ENCODE results near the gene OSBPL2. TPM values are rescaled to one million over a fixed set of nuclear protein-coding genes. Genes with fewer than 3 reads are reported as not detected.

Gene OSBPL2
- polyA plus RNA-seq, 6 donors from 2014 or later, result 15.8 to 29.5 (median 17.7) TPM

DNA sequence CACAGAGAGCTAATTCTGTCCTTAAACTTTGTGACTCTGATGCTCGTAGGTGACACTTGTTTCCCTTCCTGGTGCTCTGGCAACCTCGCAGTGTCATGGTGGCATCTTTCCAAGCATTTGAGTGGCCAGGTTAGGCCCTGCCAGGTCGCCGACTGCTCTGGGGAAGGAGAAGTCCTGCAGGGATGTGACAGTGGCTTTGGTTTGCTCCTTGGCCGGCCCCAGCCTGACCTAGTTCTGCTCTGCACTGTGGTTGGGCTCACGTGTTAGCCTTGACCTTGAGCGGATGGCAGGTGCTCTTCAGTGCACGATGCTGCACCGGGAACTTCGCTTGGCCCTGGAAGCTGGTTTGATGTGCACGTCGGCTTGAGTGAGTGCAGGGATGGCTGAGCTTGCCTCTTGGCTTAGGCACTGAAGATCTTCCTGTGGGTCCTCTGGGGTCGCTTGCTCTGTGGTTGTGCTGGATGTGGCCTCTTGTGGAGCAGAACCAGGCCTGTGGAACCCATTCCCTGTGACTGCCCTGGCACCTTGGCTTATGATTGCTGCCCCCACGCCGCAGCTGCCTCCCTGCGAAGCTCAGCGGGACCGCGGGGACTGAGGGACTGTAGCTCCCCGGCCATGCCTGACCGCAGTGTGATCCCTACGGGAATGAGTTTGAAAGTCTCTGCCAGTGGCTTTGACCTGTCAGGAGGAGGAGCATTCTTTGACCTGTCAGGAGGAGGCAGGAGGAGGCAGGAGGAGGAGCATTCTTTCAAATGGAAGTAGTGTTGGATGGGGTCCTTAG is 8.7 kb downstream of the OSBPL2 start:
- no peaks in the 10 kb centered on the region for H3K27me3 Mint-ChIP-seq
- peak overlapping the region in 1 of 8 donors; percentile 44 for H3K4me3 Mint-ChIP-seq
- no peak overlapping the region for H3K27ac Mint-ChIP-seq
- DNase-seq (no peak), ATAC-seq (ENCODE audit: low read depth in 2 of 2) (no peak)
- peaks cover 26 to 50% (median 49%) of the 10 kb centered on the region in 3 donors for H3K4me1 Mint-ChIP-seq
- H3K9me3 Mint-ChIP-seq, result peaks cover 0 to 2% (median 0%) of the 10 kb centered on the region in 7 donors
- H3K36me3 Mint-ChIP-seq, result no peaks in the 10 kb centered on the region

DNA sequence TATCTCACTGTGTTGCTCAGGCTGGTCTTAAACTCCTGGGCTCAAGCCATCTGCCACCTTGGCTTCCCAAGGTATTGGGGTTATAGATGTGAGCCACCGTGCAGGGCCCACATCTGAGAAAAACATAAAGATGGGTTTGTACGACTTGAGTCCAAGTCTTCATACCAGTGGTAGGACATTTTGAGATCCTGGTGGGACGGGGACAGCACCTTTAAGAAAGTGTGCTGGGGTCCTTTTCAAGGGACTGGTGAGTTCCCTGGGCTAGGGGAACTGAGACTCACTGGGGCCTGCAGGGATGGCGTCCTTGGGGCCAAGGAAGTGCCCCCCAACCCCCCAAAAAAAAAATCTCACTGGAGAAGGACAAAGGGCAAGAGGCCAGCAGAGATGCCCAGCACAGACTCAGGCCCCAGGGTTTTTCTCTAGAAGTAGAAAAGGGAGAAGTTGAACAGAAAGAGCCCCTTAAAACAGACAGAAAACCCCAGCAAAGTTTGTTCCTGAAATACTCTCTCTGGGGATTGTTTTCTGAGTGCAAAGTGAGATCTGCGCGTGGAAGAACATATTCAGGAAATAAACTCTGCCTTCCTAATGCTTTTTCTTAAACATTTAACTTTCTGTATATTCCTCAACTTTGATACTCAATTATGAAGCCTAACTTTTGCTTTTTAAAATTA is 10.7 kb downstream of the OSBPL2 start:
- Mint-ChIP-seq H3K27me3 (no peaks in the 10 kb centered on the region), H3K4me1 (peaks cover 24 to 52% (median 47%) of the 10 kb centered on the region in 3 donors), H3K9me3 (peaks cover 0 to 2% (median 0%) of the 10 kb centered on the region in 7 donors), H3K4me3 (peak overlapping the region in 2 of 8 donors; percentile 45 to 69), H3K27ac (peak overlapping the region in 4 of 6 donors; percentile 9 to 47 (median 35)), H3K36me3 (no peaks in the 10 kb centered on the region)
- ATAC-seq (ENCODE audit: low read depth in 2 of 2) (peak; percentile 37 to 41), DNase-seq (no peak)

DNA sequence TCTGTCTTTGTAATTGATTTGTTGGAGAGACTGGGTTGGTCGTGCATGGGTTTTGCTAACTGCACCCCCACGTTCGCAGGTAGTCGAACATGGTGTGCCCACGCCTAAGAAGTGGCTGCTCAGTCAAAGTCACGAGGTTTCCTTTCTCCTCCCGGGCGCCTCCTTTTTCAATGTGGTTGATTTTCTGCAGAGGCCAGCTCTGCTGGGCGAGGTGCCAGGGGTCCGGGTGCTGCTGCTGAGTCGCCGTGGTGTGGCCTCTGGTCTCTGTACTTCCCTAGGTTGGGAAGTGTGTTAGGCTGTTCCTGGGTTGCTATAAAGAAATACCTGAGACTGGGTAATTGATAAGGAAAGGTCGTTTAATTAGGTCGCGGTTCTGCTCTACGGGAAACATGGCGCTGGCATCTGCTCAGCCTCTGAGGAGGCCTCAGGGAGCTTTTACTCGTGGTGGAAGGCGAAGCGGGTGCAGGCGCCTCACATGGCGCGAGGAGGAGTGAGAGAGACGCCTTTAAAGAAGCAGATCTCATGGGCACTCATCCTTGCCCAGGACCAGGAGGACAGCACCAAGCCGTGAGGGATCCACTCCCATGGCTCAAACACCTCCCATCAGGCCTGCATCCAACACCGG is 14.1 kb downstream of the OSBPL2 start:
- Mint-ChIP-seq H3K36me3 (peaks cover 5 to 6% of the 10 kb centered on the region in 2 donors), H3K27me3 (no peaks in the 10 kb centered on the region), H3K4me3 (no peak overlapping the region), H3K27ac (peak overlapping the region in 2 of 6 donors; percentile 3 to 60), H3K4me1 (peaks cover 21 to 39% (median 37%) of the 10 kb centered on the region in 3 donors), H3K9me3 (peaks cover 0 to 2% (median 0%) of the 10 kb centered on the region in 7 donors)
- no peak for DNase-seq
- ATAC-seq (ENCODE audit: low read depth in 2 of 2), result no peak

DNA sequence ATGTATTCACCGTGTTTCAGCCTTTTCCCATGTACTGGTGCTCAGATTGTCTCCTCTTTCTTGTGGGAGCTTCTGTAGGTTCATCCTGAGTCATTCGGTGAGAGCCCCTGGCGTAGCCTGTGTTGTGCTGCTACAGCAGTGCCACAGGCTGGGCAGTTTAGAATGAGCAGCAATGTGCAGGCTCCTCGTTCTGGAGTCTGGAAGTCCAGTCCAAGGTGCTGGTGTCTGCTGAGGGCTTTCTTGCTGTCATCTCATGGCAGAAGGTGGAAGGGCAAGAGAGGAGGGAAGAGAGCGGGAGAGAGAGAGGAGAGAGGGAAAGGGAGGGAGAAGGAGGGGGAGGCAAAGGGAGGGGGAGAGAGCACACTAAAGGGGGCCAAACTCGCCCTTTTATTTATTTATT is 15.1 kb downstream of the OSBPL2 start:
- Mint-ChIP-seq H3K4me1 (peaks cover 21 to 39% (median 33%) of the 10 kb centered on the region in 3 donors), H3K9me3 (peaks cover 0 to 2% (median 0%) of the 10 kb centered on the region in 7 donors), H3K27me3 (no peaks in the 10 kb centered on the region), H3K4me3 (no peak overlapping the region), H3K27ac (no peak overlapping the region), H3K36me3 (peaks cover 5 to 6% of the 10 kb centered on the region in 2 donors)
- no peak for DNase-seq
- ATAC-seq (ENCODE audit: low read depth in 2 of 2), result no peak

DNA sequence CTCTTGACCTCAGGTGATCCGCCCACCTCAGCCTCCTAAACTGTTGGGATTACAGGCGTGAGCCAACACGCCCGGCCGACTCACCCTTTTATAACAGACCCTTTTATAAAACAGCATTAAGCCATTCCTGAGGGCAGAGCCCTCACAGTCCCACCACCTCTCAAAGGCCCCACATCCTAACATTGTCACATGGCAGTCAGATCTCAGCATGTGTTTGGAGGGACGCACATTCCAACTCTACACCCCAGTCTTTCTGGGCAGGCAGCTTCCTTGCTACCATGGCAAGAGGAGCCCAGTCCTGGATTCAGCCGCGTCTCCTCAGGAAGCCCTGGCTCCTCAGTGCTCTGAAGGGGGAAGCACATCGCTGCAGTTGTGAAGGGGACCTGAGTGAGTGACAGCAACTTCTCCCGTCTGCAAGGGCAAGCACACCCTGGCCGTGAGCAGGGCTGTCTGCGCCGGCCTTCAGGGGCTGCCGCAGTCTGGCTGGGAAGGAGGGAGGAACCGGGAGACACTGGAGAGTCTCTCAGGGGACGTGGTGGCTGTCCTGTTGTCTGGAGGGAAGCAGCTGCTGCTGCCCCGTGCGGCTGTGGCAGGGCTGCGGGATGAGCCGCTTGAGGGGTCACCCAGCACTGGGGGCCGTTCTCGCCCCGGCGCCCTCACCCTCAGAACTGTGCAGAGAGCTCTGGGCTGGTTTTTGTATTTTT is 15.9 kb downstream of the OSBPL2 start:
- peaks cover 5 to 6% of the 10 kb centered on the region in 2 donors for H3K36me3 Mint-ChIP-seq
- H3K9me3 Mint-ChIP-seq, result peaks cover 0 to 2% (median 0%) of the 10 kb centered on the region in 7 donors
- H3K27me3 Mint-ChIP-seq, result no peaks in the 10 kb centered on the region
- DNase-seq, result no peak
- H3K4me3 Mint-ChIP-seq, result no peak overlapping the region
- no peak overlapping the region for H3K27ac Mint-ChIP-seq
- no peak for ATAC-seq (ENCODE audit: low read depth in 2 of 2)
- H3K4me1 Mint-ChIP-seq, result peaks cover 16 to 37% (median 28%) of the 10 kb centered on the region in 3 donors

DNA sequence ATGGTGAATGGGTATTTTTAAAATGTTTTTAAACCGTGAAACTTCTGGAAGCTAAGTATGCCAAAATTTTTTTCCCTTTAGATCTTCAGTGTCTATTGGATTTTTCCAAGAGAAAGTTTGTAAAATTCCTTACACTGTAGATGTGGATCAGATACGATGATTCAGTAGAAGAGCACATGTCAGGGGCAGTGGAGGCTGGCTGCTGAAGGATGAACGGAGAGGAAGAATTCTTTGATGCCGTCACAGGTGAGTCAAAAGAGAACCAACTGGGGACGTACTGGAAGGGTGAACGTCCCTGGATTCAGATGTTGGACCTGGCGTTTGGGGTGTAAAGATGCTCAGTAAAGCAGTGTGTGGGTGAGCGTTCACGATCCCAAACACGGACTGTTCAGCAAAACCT is 17.7 kb downstream of the OSBPL2 start:
- peaks cover 15 to 27% (median 18%) of the 10 kb centered on the region in 3 donors for H3K4me1 Mint-ChIP-seq
- no peak overlapping the region for H3K27ac Mint-ChIP-seq
- no peak overlapping the region for H3K4me3 Mint-ChIP-seq
- ATAC-seq (ENCODE audit: low read depth in 2 of 2), result no peak
- H3K36me3 Mint-ChIP-seq, result peaks cover 5 to 6% of the 10 kb centered on the region in 2 donors
- H3K9me3 Mint-ChIP-seq, result no peaks in the 10 kb centered on the region
- no peaks in the 10 kb centered on the region for H3K27me3 Mint-ChIP-seq
- DNase-seq, result no peak

DNA sequence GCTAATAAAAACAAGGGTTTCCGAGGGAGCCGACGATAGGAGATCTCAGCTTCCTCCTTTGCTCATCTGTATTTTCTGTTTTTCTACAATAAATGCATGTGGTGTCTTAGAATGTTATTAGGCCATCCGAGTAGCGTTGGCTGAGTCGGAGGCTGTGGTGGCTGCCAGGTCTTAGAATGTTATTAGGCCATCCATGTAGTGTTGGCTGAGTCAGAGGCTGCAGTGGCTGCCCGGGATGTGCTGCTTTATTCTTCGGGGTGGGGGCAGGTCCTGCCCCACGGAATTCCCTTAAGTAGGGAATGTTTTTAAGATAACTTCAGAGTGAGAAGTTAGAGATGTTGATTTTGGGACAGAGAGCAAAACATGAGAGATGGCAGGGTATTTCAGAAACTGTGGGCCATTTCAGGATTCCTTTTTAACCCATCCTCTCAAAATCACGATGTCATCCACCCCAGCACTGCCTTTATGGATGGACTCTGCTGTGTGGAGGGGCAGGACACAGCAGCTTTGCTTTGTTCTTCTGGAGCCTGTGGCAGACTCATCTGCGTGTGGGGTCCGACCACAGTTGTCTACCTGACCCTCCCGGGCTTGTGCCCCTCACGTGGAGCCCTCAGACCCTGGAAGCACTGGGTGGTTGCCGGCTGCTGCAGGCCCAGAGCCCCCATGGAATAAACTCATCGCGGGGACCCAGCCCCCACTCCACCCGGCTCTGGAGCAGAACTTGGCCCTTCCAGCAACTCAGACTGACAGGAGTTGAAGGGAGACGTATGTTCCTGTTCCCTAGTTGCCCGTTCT is 20.4 kb downstream of the OSBPL2 start:
- Mint-ChIP-seq H3K9me3 (no peaks in the 10 kb centered on the region), H3K4me3 (peak overlapping the region in 1 of 8 donors; percentile 44), H3K27ac (no peak overlapping the region), H3K4me1 (peaks cover 8 to 21% (median 16%) of the 10 kb centered on the region in 3 donors), H3K36me3 (peaks cover 5 to 6% of the 10 kb centered on the region in 2 donors), H3K27me3 (no peaks in the 10 kb centered on the region)
- ATAC-seq (ENCODE audit: low read depth in 2 of 2) (no peak), DNase-seq (no peak)

DNA sequence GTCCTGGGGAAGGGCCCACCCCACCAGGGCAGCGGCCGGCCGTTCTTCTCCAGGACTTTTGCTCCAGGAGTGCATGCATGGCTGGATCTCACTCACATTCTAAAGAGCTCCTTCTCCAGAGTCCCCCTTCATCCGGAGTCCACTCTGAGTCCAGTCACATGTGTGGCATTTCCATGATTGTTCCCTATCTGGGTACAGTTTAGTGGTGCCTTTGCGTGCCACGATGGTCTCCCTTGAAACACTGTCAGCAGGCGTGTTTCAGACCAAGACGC is 20.9 kb downstream of the OSBPL2 start:
- Mint-ChIP-seq H3K27ac (no peak overlapping the region), H3K27me3 (no peaks in the 10 kb centered on the region), H3K9me3 (no peaks in the 10 kb centered on the region), H3K4me3 (peak overlapping the region in 1 of 8 donors; percentile 44), H3K36me3 (peaks cover 5 to 6% of the 10 kb centered on the region in 2 donors), H3K4me1 (peaks cover 7 to 17% (median 13%) of the 10 kb centered on the region in 3 donors)
- DNase-seq (no peak), ATAC-seq (ENCODE audit: low read depth in 2 of 2) (no peak)

DNA sequence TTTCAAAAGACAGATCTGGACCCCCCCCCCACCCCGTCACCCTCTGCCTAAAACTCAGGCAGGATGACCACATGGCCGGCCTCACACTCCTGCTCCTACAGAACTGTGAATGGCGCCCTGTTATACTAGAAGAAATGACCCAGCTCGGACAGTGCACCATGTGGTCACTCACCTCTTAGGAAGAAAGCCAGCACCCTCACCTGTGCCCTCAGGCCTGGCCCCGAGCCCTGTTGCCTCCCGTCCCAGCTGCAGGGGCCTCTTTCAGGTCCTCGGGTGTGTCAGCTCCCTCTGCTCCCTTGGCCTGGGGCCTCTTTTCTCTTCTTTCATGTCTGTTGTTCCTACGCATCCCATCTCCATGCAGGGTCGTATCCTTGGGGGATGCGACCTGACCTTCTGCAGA is 23.7 kb downstream of the OSBPL2 start:
- ATAC-seq (ENCODE audit: low read depth in 2 of 2), result no peak
- H3K27me3 Mint-ChIP-seq, result no peaks in the 10 kb centered on the region
- H3K36me3 Mint-ChIP-seq, result peaks cover 5 to 16% of the 10 kb centered on the region in 2 donors
- H3K4me3 Mint-ChIP-seq, result no peak overlapping the region
- no peak overlapping the region for H3K27ac Mint-ChIP-seq
- H3K4me1 Mint-ChIP-seq, result peaks cover 0 to 8% (median 5%) of the 10 kb centered on the region in 3 donors
- peaks cover 0 to 2% (median 0%) of the 10 kb centered on the region in 7 donors for H3K9me3 Mint-ChIP-seq
- DNase-seq, result no peak

DNA sequence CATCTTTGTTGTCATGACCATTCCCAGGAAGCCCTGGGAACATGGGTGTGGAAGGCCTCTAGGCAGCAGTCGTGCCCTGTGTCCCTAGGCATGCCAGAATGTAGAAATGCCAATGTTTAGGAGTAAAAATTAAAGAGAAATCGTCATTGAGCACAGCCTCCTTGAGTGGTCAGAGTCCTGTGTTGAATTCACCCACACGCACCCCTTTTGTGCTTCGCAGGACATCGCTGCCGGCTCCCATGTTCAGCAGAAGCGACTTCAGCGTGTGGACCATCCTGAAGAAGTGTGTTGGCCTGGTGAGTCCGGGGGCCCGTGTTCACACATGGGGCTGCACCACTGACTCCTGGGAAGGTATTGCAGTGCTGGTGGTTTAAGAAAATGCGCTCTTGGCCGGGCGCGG is 25.1 kb downstream of the OSBPL2 start:
- DNase-seq (no peak), ATAC-seq (ENCODE audit: low read depth in 2 of 2) (no peak)
- no peaks in the 10 kb centered on the region for H3K27me3 Mint-ChIP-seq
- H3K36me3 Mint-ChIP-seq, result peaks cover 5 to 16% of the 10 kb centered on the region in 2 donors
- no peak overlapping the region for H3K27ac Mint-ChIP-seq
- peaks cover 0 to 8% (median 3%) of the 10 kb centered on the region in 3 donors for H3K4me1 Mint-ChIP-seq
- H3K4me3 Mint-ChIP-seq, result no peak overlapping the region
- H3K9me3 Mint-ChIP-seq, result peaks cover 0 to 2% (median 0%) of the 10 kb centered on the region in 7 donors

DNA sequence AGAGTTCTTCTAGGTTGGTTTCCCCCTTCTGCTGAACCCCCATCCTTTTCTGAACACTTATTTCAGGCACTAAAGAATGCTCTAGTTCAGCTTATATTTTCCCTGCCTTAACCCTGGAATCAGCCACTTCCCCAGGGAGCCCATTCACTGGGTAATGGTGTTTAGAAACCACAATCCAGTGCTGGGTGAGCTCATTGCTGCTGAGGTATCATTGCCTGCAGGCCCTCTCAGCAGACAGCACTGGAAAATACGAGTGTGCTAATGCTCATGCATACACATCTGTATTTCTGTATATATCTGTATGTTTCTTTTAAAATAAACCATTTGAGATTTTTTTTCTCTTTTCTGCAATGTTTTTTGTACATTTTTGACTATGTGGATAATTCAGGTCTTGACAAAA is 27.0 kb downstream of the OSBPL2 start:
- H3K4me1 Mint-ChIP-seq, result peaks cover 0 to 10% (median 0%) of the 10 kb centered on the region in 3 donors
- H3K4me3 Mint-ChIP-seq, result no peak overlapping the region
- H3K27ac Mint-ChIP-seq, result peak overlapping the region in 2 of 6 donors; percentile 49 to 69
- no peaks in the 10 kb centered on the region for H3K27me3 Mint-ChIP-seq
- DNase-seq, result no peak
- ATAC-seq (ENCODE audit: low read depth in 2 of 2), result no peak
- peaks cover 0 to 2% (median 0%) of the 10 kb centered on the region in 7 donors for H3K9me3 Mint-ChIP-seq
- H3K36me3 Mint-ChIP-seq, result peaks cover 5 to 16% of the 10 kb centered on the region in 2 donors

DNA sequence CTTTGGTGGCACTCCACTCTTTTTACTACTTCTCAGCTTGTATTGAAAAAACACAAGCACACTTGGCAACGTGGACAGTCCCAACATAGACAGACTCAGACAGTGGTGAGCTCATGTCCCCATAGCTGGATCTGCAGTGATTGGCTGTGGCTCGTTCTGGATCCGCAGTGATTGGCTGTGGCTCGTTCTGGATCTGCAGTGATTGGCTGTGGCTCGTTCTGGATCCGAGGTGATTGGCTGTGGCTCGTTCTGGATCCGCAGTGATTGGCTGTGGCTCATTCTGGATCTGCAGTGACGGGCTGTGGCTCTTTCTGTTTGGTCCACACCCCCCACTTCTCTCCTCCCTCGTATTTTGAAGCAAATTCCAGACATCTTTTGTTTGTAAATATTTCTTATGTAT is 28.0 kb downstream of the OSBPL2 start:
- H3K4me1 Mint-ChIP-seq, result peaks cover 0 to 10% (median 0%) of the 10 kb centered on the region in 3 donors
- no peak for DNase-seq
- ATAC-seq (ENCODE audit: low read depth in 2 of 2), result no peak
- H3K36me3 Mint-ChIP-seq, result peaks cover 5 to 16% of the 10 kb centered on the region in 2 donors
- H3K4me3 Mint-ChIP-seq, result no peak overlapping the region
- H3K9me3 Mint-ChIP-seq, result peaks cover 0 to 2% (median 0%) of the 10 kb centered on the region in 7 donors
- no peaks in the 10 kb centered on the region for H3K27me3 Mint-ChIP-seq
- H3K27ac Mint-ChIP-seq, result no peak overlapping the region

Data from naive B cell (primary cell).